Fibroblast of skin of right quadriceps (primary cell): ENCODE measurements around the gene SP2.

ENCODE experiments used
- DNase-seq: peaks from one replicate; pipeline ENCODE4 v3.0.0-alpha.2; 2013

SP2 gene

DNA sequence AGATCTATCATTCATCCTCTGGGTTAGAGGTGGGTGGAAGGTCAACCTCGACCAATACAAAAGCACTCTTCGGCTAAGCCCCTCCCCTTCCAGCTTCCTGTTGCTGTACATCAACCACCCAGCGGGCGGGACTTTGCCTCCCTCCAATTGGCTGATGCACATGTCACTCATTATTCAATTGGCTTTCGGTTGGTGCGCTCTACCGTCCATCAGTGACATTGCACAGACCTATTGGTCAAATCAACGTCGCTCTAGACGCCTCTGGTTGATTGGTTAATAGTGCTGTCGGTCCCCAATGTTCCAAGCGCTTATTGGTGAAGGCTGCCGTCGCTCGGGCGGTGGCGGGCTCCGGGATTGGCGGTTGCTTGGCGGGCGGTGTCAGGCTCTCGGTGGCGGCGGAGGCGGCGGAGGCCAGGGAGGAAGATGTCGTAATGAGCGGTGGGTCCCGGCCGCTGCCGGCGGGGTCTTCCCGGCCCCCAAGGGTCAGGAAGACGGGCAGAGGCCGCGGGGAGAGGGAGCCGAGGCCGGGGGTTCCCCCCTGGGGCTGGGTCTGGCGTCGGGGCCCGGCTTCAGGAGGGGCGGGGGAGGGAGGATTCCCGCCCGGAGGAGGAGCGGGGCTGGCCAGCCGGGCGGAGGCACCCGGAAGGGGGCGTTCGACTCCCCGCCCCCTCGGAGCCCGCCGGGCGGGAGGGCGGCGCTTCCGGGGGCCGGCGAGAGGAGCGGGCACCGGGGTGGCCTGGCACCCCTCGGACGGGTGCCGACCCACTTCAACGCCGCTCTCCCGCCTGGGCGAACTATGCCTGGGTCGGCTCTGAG, at the start of gene SP2:
Gene SP2 (plus strand): TSS at position 381 of the 816 bp plus-strand sequence. CDS start 51 bp downstream, at position 432.
- DNase-seq = peak; percentile 100

- no peak for DNase-seq
These were observed 49.2 kb upstream of the SP2 start for GRCh38 chr17:47846716-47847340.

DNA sequence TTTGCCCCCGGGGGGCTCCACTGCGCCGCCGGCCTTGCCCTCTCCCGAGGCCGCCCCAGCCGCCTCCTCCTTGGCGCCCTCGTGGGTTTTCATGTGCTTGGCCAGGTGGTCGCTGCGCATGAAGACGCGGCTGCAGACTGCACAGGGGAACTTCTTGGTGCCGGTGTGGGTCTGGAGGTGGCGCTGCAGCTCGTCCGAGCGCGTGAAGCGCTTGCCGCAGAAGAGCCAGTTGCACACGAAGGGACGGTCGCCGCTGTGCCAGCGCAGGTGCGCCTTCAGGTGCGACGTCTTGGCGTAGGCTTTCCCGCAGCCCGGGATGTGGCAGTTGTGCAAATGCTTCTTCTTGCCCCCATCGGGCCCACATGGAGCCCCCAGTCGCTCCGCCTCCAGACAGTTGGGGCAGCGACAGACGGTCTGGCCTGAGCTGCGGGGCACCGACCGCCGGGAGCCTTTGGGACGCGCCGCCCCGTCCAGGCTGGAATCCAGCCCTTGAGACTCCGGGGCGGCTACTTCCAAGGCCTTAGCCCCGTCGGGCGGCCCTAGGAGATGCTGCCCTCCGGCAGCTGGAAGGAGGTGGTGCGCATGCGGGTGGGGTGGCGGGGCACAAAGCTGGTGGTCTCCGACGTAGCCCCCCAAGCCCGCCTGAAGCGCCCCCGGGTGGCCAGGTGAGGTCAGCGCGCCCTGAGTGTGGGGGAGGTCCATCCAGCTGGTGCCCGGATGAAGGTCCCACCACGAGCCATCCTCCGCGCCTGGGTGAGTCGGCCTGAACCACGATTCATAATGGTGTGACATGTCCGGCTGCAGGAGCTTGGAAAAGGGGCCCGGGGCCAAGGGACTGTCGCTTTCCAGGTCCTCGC, 48.5 kb upstream of the SP2 start:
- DNase-seq = no peak

DNA sequence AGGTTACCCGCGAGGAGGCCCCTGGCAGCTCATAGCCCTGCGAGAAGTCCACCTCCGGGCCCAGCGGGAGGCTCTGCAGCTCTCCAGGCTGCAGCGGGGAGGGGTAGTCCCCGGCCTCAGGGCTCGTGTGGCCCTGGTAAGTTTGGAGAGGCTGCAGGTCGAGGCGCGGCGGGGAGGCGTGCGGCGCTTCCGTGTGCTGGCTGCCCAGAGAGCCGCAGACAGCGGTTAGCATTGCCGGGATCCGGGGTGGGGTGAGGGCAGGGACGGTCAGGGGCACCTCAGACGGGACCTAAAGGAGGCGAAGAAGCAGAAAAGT, 47.9 kb upstream of the SP2 start:
- no peak for DNase-seq

DNA sequence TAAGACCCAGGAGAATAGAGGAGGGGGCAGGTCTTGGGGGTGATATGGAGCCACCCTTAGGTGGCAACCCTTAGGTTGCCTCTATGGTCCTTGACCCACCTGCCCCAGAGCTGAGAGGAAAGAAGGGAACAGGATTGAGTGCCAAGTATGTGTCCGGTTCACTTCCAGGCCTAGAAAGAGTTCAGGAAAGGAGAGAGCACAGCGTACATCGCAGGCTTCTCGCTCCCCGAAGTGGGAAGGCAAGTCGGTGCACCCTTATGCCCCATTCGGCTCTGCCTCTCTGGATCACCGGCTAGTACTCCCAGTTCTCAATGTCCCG, 45.7 kb upstream of the SP2 start:
- no peak for DNase-seq

DNA sequence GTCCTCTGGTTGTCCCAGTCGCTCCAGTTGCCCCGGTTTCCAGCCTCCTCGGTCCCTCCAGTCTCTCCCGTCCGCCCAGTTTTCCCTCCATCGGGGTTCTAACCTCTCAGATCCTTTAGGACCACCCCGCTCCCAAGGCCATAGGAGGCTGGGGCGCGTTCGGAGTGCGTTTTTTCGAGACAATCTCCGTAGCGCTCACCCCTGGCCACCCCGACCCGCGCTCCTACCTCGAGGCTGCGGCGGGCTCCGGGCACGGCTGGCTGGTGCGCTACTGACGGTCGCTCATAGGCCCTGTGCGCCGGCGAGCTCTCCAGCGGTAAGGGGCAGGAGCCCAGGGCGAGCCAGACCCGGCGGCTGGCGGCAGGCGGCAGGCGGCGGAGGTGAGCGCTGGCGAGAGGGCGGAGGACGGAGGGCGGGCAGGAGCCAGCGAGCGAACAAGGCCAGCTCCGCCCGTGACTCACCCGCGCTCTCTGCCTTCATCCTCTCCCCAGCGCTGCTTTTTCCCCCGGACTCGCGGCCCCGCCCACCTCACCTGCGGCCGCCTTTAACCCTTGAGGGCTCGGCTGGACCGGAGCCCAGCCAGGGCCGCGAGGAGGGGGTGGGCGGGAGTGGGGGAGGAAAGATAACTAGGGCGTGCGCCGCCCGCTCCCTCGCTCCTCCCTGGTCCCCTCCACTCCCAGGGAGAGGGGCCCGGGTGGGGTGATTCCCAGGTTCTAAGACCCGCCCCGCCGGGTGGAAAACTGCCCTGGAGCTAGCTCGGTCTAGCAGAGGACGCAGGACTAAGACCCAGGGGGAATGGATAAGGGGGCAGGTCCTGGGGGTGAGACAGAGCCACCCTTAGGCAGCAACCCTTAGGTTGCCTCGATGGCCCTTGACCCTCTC, 45.1 kb upstream of the SP2 start, which contains the start of gene SP6:
Gene SP6 (minus strand): TSS at position 472 of the 882 bp plus-strand sequence. CDS start 2,734 bp downstream, outside the sequence.
- peak; percentile 38 for DNase-seq

- no peak for DNase-seq
These were observed 44.3 kb upstream of the SP2 start for GRCh38 chr17:47851764-47852112.

GRCh38 chr17:47852113-47852949, 43.7 kb upstream of the SP2 start:
- no peak for DNase-seq

GRCh38 chr17:47853616-47854015, 42.4 kb upstream of the SP2 start:
- DNase-seq = no peak

GRCh38 chr17:47855737-47856136, 40.3 kb upstream of the SP2 start:
- no peak for DNase-seq

DNA sequence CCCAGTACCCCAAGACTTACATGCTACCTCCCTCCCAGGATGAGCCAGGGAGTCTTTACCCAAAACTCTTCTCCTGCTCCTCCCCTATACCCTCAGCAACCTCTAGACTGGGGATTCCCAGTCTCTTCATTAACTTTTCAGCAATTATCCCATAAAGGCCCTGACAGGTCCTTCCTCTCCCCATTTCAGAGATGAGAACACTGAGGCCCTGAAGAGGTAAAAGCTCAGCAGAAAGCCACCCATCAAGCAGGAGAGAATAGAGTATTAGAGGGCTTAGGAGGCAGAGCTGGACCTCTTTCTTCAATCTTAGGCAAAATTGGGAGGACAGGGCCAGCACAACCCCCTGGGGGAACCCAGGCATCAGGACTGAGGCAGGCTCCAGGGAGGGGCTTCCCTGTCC, 39.2 kb upstream of the SP2 start:
- DNase-seq = no peak

DNA sequence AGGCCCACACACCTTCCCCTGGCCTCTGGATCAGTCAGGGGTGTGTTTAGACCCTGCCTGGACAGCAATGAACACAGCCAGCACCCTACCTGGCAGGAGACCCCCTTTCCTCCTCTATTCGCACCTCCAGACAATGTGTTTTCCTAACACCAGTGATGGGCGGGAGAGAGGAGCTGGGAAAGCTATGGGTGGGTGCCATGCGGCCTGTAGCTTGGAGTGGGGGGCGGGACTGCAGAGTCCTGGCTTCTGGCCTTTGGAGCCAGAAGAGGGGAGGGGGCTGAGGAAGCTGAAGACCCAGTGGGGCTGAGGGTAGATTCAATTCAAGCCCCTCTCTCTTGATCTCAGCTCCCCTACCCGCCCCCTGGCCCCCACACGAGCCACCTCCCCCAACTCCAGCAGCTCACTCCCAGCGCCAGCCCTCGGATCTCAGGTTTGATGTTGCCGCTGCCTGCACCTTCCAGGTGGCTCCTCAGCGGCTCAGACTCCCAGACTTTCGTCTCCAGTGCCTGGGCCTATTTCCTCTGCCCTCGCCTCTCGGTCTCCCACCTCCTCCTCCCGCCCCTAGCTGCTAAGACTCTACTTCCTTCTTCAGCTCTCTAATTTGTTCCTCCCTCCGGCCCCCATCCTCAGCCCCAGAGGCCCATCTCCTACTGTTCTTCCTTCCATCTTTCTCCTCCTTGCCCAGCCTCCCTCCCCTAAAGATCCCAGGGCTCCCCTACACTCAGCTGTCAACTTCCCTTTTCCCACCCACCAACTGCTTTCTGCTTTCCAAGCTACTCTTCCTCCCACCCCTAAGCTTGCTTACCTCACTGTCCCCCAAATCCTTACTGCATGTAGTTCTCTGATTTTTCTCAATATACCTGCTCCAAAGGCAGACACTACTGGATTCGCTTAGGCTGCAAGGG, 38.2 kb upstream of the SP2 start:
- DNase-seq = no peak

DNA sequence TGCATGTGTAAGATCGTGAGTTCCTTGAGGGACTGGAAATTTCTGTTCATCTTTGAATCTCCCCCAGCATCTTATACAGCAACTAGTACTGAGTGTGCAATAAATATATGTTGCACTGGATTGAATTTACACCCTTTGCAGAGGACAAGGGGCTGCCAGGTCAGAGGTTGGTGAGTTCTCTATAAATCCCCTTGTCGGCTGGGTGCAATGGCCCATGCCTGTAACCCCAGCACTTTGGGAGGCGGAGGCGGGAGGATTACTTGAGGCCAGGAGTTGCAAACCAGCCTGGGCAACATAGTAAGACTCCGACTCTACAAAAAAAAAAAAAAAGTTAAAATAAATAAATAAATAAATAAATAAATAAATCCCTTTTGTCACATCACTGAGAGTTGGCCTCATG, 35.6 kb upstream of the SP2 start:
- no peak for DNase-seq

DNA sequence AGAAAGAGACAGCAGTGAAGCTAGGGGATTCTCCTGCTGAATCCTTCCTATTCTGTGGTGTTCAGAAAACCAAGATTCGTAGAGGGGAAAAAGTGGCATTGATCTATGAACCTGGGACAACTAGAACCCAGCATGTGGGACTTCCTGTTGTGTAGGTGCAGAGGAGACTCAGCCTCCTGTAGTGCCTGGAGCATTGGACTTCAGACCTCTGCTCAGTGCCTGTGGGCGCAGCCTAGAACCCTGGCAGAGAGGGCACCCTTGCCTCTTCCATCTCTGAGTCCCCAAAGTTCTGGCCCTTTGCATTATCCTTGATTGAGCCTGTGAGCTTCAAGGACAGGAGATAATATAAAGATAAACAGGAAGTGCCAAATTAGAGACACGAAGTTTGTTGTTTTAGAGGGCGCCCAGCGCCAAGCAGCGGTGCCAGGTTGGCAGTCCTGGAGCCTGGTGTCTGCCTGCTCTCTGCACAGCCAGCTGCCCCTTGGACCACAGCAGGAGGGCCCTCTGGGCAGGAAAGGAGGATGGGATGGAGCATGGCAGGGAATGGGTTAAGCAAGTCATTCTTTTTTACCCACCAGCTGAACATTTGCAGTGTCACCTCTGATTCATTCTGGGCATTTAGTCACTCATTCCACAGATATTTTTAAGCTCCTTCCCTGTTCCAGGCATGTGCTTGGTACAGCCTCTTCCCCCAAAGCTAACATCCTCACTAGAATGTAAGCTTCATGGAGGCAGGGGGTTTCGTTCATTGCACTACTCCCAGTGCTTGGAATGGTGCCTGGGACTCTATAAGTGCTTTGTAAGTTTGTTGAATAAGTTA, 33.2 kb upstream of the SP2 start:
- peak; percentile 86 for DNase-seq

- no peak for DNase-seq
These were observed 31.2 kb upstream of the SP2 start for GRCh38 chr17:47864791-47865216.

- DNase-seq = no peak
These were observed 29.1 kb upstream of the SP2 start for GRCh38 chr17:47866941-47867340.

DNA sequence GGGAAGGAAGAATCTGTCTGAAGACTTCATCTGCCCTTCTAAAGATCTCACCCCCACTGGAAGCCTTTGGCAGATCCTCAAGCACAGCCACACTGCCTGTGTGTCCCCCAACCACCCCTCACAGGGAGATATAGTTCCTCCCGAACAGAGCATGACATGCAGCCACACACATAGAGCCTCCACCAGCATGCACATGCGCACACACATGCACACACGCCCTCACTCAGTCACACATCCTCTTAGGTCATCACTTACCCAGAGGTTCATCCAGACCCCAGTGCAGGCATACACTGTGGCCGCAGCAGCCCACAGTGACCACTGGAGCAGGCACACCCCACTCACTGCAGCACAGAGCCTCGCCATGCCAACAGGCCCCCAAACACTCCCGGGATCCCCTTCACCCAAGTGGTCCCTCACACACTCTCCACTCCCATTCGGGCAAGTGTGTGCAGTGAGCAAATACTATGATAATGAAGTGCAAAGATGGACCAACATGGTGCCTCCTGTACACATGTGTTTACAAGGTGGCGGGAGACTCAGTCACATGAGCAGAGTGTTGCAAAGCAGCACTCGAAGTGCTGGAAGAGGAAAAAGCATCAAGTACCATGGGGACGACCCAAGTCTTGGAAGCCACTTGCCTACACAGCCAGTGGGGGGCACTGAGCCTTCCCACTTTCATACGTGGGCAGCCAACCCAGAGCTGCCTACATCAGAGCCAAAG, 28.1 kb upstream of the SP2 start:
- no peak for DNase-seq

GRCh38 chr17:47869114-47869513, 26.9 kb upstream of the SP2 start:
- DNase-seq = no peak

DNA sequence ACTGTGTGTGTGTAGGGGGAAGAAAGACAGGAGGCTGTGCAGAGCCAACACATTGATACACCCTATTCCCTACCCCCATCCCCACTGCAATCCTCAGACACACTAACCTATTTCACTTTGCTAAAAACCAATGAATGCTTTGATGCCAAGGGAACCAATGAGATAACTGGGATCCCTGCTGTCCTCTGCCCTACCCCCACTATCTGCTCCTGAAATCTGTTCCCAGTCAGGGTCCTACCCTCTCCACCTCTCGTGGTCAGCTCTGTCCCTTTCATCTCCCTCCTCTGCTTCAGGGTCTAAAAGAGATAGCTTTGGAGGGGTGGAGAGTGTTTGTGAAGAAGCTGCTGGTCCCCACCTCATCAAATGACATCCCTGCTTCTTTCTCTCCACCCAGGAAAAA, 26.0 kb upstream of the SP2 start:
- no peak for DNase-seq
